H9 (cell line): ENCODE data around the gene SLC39A7. TPM values are rescaled to one million over a fixed set of nuclear protein-coding genes. Genes with fewer than 3 reads are reported as not detected.
A peak's percentile ranks its signal among the peaks of the same experiment; 100 is the strongest.

Source experiments
- DNase-seq: peaks from one replicate; pipeline ENCODE4 v3.0.0-alpha.2; 2017
- H2AFZ ChIP-seq: one replicate; pipeline ENCODE4 v1.6.1; 2013; ENCODE audit warnings: mild to moderate bottlenecking, low read length, control low read depth, moderate library complexity
- H2AK5ac ChIP-seq: 2 replicates; pipeline ENCODE4 v1.6.1; 2013; ENCODE audit warnings: low read length, control low read depth, mixed read lengths; ENCODE audit not compliant: insufficient read length
- H2BK120ac ChIP-seq: one replicate; pipeline ENCODE4 v1.6.1; 2013; ENCODE audit warnings: low read depth, mild to moderate bottlenecking, low read length, control low read depth, inconsistent platforms; ENCODE audit not compliant: poor library complexity, severe bottlenecking
- H2BK12ac ChIP-seq: 2 replicates; pipeline ENCODE4 v1.6.1; 2013; ENCODE audit warnings: low read length, control low read depth, mixed read lengths, low read depth; ENCODE audit not compliant: insufficient read length
- H2BK15ac ChIP-seq: 2 replicates; pipeline ENCODE4 v1.6.1; 2013; ENCODE audit warnings: low read depth, low read length, control low read depth
- H2BK20ac ChIP-seq: one replicate; pipeline ENCODE4 v1.6.1; 2013; ENCODE audit warnings: low read depth, mild to moderate bottlenecking, low read length, control low read depth, inconsistent platforms; ENCODE audit not compliant: poor library complexity, severe bottlenecking
- H2BK5ac ChIP-seq: 2 replicates; pipeline ENCODE4 v1.6.1; 2013; ENCODE audit warnings: low read length, control low read depth, mixed read lengths; ENCODE audit not compliant: insufficient read length
- H3K14ac ChIP-seq: 2 replicates; pipeline ENCODE4 v1.6.1; 2013; ENCODE audit warnings: low read length, control low read depth; ENCODE audit not compliant: insufficient read depth
- H3K18ac ChIP-seq: 2 replicates; pipeline ENCODE4 v1.6.1; 2013; ENCODE audit warnings: low read depth, mild to moderate bottlenecking, mixed read lengths, low read length, control low read depth; ENCODE audit not compliant: insufficient read length
- H3K23ac ChIP-seq: 2 replicates; pipeline ENCODE4 v1.6.1; 2013; ENCODE audit warnings: low read length, control low read depth, mixed read lengths, low read depth; ENCODE audit not compliant: insufficient read length
- H3K23me2 ChIP-seq: 2 replicates; pipeline ENCODE4 v1.6.1; 2013; ENCODE audit warnings: low read depth, mild to moderate bottlenecking, mixed read lengths, low read length, control low read depth; ENCODE audit not compliant: insufficient read length, poor library complexity, severe bottlenecking
- H3K27ac ChIP-seq: 2 replicates; pipeline ENCODE4 v1.5.1; 2013; ENCODE audit warnings: low read length, control low read depth, mixed read lengths, low read depth; ENCODE audit not compliant: insufficient read length
- H3K27me3 ChIP-seq: 2 replicates; pipeline ENCODE4 v1.6.1; 2013; ENCODE audit warnings: low read length, control low read depth, inconsistent platforms; ENCODE audit not compliant: insufficient read depth
- H3K4ac ChIP-seq: 2 replicates; pipeline ENCODE4 v1.6.1; 2013; ENCODE audit warnings: low read depth, mild to moderate bottlenecking, control low read depth, inconsistent platforms, low read length, moderate library complexity
- H3K4me1 ChIP-seq: 2 replicates; pipeline ENCODE4 v1.6.1; 2013; ENCODE audit warnings: low read length, control low read depth, inconsistent platforms; ENCODE audit not compliant: insufficient read depth
- H3K4me2 ChIP-seq: 2 replicates; pipeline ENCODE4 v1.6.1; 2013; ENCODE audit warnings: low read length, control low read depth, mixed read lengths; ENCODE audit not compliant: insufficient read length, insufficient read depth
- H3K56ac ChIP-seq: 2 replicates; pipeline ENCODE4 v1.6.1; 2013; ENCODE audit warnings: low read depth, mild to moderate bottlenecking, mixed read lengths, low read length, control low read depth; ENCODE audit not compliant: insufficient read length
- H3K79me1 ChIP-seq: 2 replicates; pipeline ENCODE4 v1.6.1; 2013; ENCODE audit warnings: low read depth, mild to moderate bottlenecking, moderate library complexity, low read length, control low read depth, inconsistent platforms; ENCODE audit not compliant: insufficient read depth, poor library complexity, severe bottlenecking
- H3K79me2 ChIP-seq: 2 replicates; pipeline ENCODE4 v1.6.1; 2013; ENCODE audit warnings: low read length, control low read depth, inconsistent platforms; ENCODE audit not compliant: insufficient read depth
- H3K9ac ChIP-seq: 2 replicates; pipeline ENCODE4 v1.6.1; 2013; ENCODE audit warnings: low read length, control low read depth, mixed read lengths; ENCODE audit not compliant: insufficient read length; ENCODE audit errors: extremely low read depth
- H3K9me3 ChIP-seq: one replicate; pipeline ENCODE4 v1.6.1; 2013; ENCODE audit warnings: low read depth, low read length, inconsistent platforms; ENCODE audit not compliant: control insufficient read depth
- H3T11ph ChIP-seq: one replicate; pipeline ENCODE4 v1.6.1; 2013; ENCODE audit warnings: mild to moderate bottlenecking, low read length, control low read depth, inconsistent platforms
- H4K20me1 ChIP-seq: one replicate; pipeline ENCODE4 v1.6.1; 2013; ENCODE audit not compliant: control insufficient read depth, insufficient read length, insufficient read depth
- H4K5ac ChIP-seq: 2 replicates; pipeline ENCODE4 v1.6.1; 2013; ENCODE audit warnings: low read depth, mild to moderate bottlenecking, mixed read lengths, low read length, control low read depth; ENCODE audit not compliant: insufficient read length
- H4K8ac ChIP-seq: replicated peaks from 2 replicates; pipeline ENCODE4 v1.6.1; 2013; ENCODE audit warnings: low read length, control low read depth, mixed read lengths, low read depth; ENCODE audit not compliant: insufficient read length
- H4K91ac ChIP-seq: 2 replicates; pipeline ENCODE4 v1.6.1; 2013; ENCODE audit warnings: low read depth, mild to moderate bottlenecking, moderate library complexity, mixed read lengths, low read length, control low read depth; ENCODE audit not compliant: insufficient read length
- H3K27ac Mint-ChIP-seq, 3 experiments: 2 replicates in 2 of 3; 3 replicates in 1 of 3; pipeline ENCODE4 v1.8.0; 2020 to 2021; ENCODE audit warnings: mixed read lengths in 3 of 3, mild to moderate bottlenecking in 1 of 3, moderate library complexity in 1 of 3
- H3K27me3 Mint-ChIP-seq: 2 replicates; pipeline ENCODE4 v1.8.0; 2021; ENCODE audit warnings: low read depth, mild to moderate bottlenecking, moderate library complexity, mixed read lengths
- H3K36me3 Mint-ChIP-seq, 3 experiments: 2 replicates in 2 of 3; 3 replicates in 1 of 3; pipeline ENCODE4 v1.8.0; 2020 to 2021; ENCODE audit warnings: low read depth in 3 of 3, mixed read lengths in 3 of 3; ENCODE audit not compliant: insufficient read depth in 1 of 3
- H3K4me1 Mint-ChIP-seq, 2 experiments: 2 replicates each; pipeline ENCODE4 v1.8.0; 2020; ENCODE audit warnings: mixed read lengths in 2 of 2
- H3K4me3 Mint-ChIP-seq, 2 experiments: 2 replicates in 1 of 2; 3 replicates in 1 of 2; pipeline ENCODE4 v1.8.0; 2020 to 2021; ENCODE audit warnings: mild to moderate bottlenecking in 2 of 2, mixed read lengths in 2 of 2, moderate library complexity in 1 of 2
- H3K9me3 Mint-ChIP-seq, 2 experiments: 2 replicates in 1 of 2; 3 replicates in 1 of 2; pipeline ENCODE4 v1.8.0; 2020; ENCODE audit warnings: mild to moderate bottlenecking in 2 of 2, mixed read lengths in 2 of 2, moderate library complexity in 1 of 2
- CTCF ChIP-seq: fragments of 200-600 bp; sonication (generic); conservative IDR thresholded peaks from 3 replicates; pipeline ENCODE4 v1.8.0; 2021; ENCODE audit warnings: antibody characterized with exemption, mild to moderate bottlenecking
- WGBS: extraction: QIAGEN DNeasy Blood & Tissue Kit; methylation state at CpG from one replicate; pipeline ENCODE4 v1.1.7; 2013; ENCODE audit warnings: missing lambda C conversion rate, low lambda C conversion rate, mixed read lengths; ENCODE audit not compliant: insufficient read length; ENCODE audit errors: extremely low coverage; 5-methylcytosine and 5-hydroxymethylcytosine counted together
- total RNA-seq: library from RNA; stranded (reverse); gene quantifications from 2 replicates; pipeline ENCODE4 v1.2.1, GENCODE V29; 2021

The SLC39A7 gene
- total RNA-seq, 1 experiment from 2014 or later, result 107 TPM

- Histone ChIP-seq H3K4ac (no peak overlapping the region), H2AFZ (no peak overlapping the region), H3K23me2 (no peaks in the 10 kb centered on the region), H2BK15ac (no peak overlapping the region), H3T11ph (no peak overlapping the region), H3K27me3 (no peaks in the 10 kb centered on the region), H2AK5ac (no peak overlapping the region), H3K18ac (no peak overlapping the region), H4K91ac (no peak overlapping the region), H4K8ac (no peak overlapping the region), H2BK120ac (no peak overlapping the region), H3K9me3 (no peaks in the 10 kb centered on the region), H3K79me2 (no peaks in the 10 kb centered on the region), H3K14ac (no peak overlapping the region), H3K4me1 (no peaks in the 10 kb centered on the region), H3K23ac (no peak overlapping the region), H2BK12ac (no peak overlapping the region), H2BK5ac (no peak overlapping the region), H4K5ac (no peak overlapping the region), H3K27ac (no peak overlapping the region), H2BK20ac (no peak overlapping the region), H3K79me1 (no peaks in the 10 kb centered on the region), H3K4me2 (no peak overlapping the region), H4K20me1 (peaks cover 3% of the 10 kb centered on the region), H3K9ac (no peak overlapping the region), H3K56ac (no peak overlapping the region)
- Mint-ChIP-seq H3K27me3 (peaks cover 22% of the 10 kb centered on the region), H3K4me1 (peaks cover 4 to 8% of the 10 kb centered on the region in 2 experiments), H3K9me3 (no peaks in the 10 kb centered on the region), H3K4me3 (no peak overlapping the region), H3K36me3 (no peaks in the 10 kb centered on the region), H3K27ac (peak overlapping the region in 1 of 3 experiments; percentile 23; a peak in 2 of 7 replicates)
- no peak for TF ChIP-seq CTCF
- no peak for DNase-seq
- no CpG with 5 or more reads among the region's 9 CpGs for WGBS
Measured at GRCh38 chr6:33170176-33171015, 30.3 kb upstream of the SLC39A7 start.
